Activated T-helper 1 cell treated with anti-CD3 and anti-CD28 coated beads, Interleukin-2, amount 50 U/mL, for 16 hours (primary cell): ENCODE results near the gene PRKCH.
A peak's percentile ranks its signal among the peaks of the same experiment; 100 is the strongest.

Experiments used
- DNase-seq, 2 donors: peaks; one replicate each; pipeline ENCODE4 v3.0.0-alpha.2; 2020; ENCODE audit warnings: low read depth in 1 of 2, low spot score in 1 of 2

The PRKCH gene

DNA sequence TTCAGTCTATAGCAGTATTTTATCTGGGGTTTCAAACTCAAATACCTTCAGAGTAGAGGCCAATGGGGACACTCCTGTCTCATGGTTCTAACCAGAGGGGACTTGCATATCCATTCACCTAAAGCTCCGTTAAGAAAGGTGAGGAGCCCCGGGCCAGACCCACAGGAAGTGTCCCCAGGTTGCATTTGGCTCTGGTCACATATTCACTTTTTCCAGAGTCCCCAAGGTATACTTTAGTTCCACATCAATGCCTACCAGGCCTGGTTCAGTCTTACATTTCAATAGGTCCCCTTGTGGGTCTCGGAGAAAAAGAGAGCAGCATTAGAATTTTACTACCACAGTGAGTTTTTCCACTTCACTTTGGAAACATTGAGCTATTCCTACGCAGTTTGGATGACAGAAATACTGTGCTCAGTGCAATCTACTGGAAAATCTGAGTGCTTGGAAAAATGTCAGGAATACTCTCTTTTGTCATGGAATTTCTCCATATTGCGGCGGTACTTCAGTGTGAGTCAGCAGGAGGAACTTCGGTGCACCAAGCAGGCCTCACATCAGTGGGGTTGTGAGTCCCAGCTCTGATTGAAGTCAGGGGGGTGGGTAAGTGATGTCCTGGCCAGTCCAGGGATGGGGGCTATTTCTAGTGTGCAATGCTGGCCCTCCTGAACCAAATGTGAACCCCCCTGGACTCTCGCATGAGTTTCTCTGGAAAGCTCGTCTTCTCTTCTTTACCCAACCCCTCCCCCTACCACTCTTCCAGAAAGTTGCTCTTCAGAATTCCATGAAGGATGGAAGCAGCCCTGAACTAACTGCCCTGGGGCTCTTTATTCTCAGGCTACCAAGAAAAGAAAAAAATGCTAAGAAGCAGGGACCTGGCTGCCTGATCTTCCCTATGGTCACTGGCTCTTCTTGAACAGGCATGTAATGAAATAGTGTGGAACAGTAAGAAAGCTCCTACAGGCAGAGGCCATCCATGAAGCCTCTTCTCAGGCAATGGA, 184.7 kb downstream of the PRKCH start:
- DNase-seq: no peak

DNA sequence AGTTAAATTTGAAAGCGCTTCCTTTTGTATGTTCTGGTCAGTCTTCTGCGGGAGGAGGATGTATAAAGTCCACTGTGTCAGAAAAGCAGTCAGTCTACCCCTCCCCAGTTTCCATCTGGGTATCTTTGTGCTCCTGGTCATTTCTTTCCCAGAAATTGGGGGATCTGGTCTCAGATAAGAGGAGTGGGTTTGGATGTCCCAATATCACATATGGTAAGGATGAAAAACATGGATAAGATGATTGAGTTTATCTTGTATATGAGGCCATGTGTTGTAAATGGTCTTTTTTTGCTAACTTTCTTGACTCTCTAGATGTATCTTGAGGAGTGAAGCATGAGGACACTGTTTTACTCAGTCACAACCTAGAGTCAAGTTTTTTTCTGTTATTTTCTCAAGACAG, 187.1 kb downstream of the PRKCH start:
- no peak for DNase-seq

GRCh38 chr14:61510736-61511557, 189.6 kb downstream of the PRKCH start:
- no peak for DNase-seq

GRCh38 chr14:61511558-61511948, 190.2 kb downstream of the PRKCH start:
- peak in 1 of 2 donors; percentile 45 for DNase-seq

- no peak for DNase-seq
These were observed 190.9 kb downstream of the PRKCH start for GRCh38 chr14:61512026-61512834.

DNA sequence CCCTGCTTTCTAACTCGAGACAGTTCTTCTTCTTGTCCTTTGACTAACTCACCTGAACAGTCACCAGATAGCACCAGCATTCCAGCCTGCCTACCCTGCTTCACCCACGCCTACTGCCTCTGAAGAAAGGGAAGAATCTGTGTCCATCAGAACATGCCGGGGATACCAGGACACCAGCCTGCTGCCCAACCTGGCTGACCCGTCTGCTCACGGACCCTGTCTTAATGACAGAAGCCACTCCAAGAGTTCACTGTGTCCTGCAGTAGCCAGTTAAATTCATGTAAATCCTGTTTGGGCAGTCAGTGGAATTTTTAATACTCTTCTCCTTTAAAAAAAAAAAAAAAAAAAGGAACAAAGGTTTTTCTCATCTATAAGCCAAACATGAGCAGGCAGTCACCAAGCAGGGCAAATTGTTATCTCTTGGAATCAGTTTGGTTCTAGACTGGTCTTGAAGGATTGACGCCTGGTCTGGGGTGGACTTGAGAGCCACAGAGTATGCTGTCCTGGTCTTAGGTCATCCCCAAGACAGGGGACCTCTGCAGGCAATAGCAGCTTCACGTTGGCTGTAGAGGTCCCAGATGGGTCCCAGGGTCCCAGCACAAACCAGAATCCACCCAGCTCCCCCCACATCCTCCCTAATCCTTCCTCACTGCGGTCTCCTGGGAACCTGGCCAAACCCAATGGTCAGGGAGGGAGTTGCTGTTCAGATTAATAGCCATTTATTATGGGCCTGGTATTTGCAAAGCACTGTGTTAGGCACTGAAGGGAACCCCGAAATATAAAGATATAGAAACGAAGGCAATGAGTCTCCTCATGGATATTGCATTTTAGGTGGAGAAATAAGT, 192.8 kb downstream of the PRKCH start:
- DNase-seq: no peak

DNA sequence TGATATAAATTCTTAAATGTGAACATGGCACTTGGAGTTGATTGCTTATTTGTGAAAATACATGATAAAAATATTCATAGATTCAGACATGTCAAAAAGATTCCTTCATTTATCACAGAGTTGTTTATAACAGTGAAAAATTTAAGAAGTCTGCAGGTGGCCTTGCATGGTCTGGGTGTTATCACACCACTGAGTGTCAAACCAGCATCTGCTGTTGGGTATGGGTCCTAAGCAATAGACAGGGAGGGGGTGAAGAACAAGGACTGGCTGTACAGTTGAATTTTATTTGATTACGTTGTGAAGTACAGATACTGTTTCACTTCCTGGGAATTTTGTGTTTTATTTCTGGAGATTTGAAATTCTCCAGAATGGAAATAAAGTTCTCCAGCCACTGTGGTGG, 193.5 kb downstream of the PRKCH start:
- DNase-seq: no peak

- DNase-seq: no peak
These were observed 194.2 kb downstream of the PRKCH start for GRCh38 chr14:61515436-61516117.

- no peak for DNase-seq
These were observed 194.9 kb downstream of the PRKCH start for GRCh38 chr14:61516118-61516743.

DNA sequence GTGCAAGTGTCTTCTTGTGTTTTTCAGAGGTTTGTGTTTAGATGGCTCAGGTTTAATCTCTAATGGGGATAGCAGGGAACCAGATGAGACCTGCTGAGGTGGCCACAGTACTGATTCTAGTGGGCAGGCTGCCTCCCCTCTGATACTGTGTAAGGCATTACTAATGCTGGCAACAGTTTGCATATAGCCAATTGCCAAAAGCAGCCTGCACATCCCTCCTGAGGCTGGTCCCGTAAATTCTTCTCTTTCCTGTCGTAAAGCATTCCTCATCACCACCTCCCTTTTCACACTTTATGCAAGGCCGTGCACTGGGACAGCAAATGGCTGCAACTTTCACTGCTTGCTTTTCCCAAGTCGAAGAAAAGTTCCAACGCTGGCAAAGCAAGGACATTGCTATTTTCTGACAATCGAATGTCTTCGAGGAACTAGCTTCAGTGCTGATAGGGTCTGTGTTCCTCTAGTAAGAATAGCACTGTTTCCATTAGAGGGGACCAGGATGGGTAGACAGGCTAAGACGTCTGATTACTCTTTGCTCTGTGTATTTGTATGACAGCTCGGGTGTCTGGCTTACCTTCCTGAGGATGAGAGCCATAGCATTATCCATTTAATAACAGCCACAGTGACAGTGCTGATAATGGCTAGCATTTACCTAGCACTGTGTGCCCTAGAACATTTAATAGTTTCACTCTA, 195.7 kb downstream of the PRKCH start:
- no peak for DNase-seq

GRCh38 chr14:61517911-61518384, 196.6 kb downstream of the PRKCH start:
- DNase-seq: no peak

DNA sequence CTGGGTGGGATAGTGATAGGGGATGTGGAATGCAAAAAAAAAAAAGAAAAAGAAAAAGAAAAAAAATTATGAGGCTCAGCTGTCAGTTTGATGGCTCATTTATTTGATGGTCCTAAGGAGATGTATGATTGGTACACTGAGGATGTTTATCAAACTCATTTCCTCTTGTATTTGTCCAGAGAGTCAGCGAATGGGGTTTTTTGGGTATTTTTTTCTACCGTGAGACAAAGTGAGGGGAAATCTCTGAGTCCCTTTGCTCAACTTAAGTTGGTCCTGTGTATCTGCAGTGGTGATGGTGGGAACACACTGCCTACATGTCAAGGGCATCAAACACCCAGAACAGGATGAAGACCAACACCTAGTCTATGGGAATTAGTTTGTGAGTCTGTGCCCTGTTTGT, 197.0 kb downstream of the PRKCH start:
- no peak for DNase-seq

- no peak for DNase-seq
These were observed 197.7 kb downstream of the PRKCH start for GRCh38 chr14:61519106-61519505.

DNA sequence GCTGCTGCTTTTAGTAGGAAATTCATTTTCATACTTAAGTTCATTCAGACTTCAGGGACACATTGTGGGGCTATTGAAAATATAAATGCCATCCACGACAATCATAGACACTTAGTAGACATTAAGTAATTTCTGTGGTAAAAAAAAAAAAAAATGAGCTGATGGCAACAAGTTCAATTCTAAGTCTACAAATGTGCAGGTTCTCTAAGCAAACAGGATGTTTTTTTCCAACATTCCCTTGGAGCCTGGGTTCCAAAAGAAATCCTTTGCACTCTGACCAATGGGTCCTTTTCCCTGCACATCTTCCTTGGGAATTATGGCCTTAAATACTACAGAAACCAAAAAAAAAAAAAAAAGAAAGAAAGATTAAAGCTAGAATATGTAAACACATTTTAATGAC, 198.4 kb downstream of the PRKCH start:
- DNase-seq: no peak

GRCh38 chr14:61520576-61520975, 199.2 kb downstream of the PRKCH start:
- no peak for DNase-seq

GRCh38 chr14:61521773-61522172, 200.4 kb downstream of the PRKCH start:
- no peak for DNase-seq

GRCh38 chr14:61523751-61524150, 202.4 kb downstream of the PRKCH start:
- DNase-seq: no peak

GRCh38 chr14:61524211-61524806, 202.9 kb downstream of the PRKCH start:
- DNase-seq: no peak
